GM12865 (cell line): ENCODE measurements around the gene SORCS2.

Experiments
- DNase-seq: peaks from one replicate; pipeline ENCODE4 v3.0.0; 2010; ENCODE audit warnings: low read depth
- H3K4me3 ChIP-seq: 2 replicates; pipeline ENCODE4 v1.5.1; 2011; ENCODE audit warnings: mild to moderate bottlenecking, low read depth, low read length, control low read depth
- CTCF ChIP-seq: IDR thresholded peaks from 2 replicates; pipeline ENCODE4 v1.5.1; 2011; ENCODE audit warnings: low read length, control low read depth, low read depth, inconsistent platforms; ENCODE audit not compliant: insufficient read depth; ENCODE audit errors: missing control alignments

The SORCS2 gene

GRCh38 chr4:7637971-7638370 lies 445.6 kb downstream of the SORCS2 start:
- no peak for DNase-seq
- H3K4me3 ChIP-seq, result no peak overlapping the region
- TF ChIP-seq CTCF, result no peak

GRCh38 chr4:7638489-7638888 lies 446.2 kb downstream of the SORCS2 start:
- no peak for TF ChIP-seq CTCF
- DNase-seq, result no peak

GRCh38 chr4:7638984-7639789 lies 446.8 kb downstream of the SORCS2 start:
- H3K4me3 ChIP-seq, result no peak overlapping the region
- no peak for TF ChIP-seq CTCF
- DNase-seq, result no peak

More at GRCh38 chr4:7638489-7638888, 446.2 kb downstream of the SORCS2 start:
- H3K4me3 ChIP-seq, result no peak overlapping the region

- TF ChIP-seq CTCF, result no peak
- no peak overlapping the region for H3K4me3 ChIP-seq
- DNase-seq, result no peak
These were observed 447.8 kb downstream of the SORCS2 start for GRCh38 chr4:7640136-7640535.

GRCh38 chr4:7641712-7642111 lies 449.4 kb downstream of the SORCS2 start:
- DNase-seq, result no peak
- no peak for TF ChIP-seq CTCF
- no peak overlapping the region for H3K4me3 ChIP-seq

- H3K4me3 ChIP-seq, result no peak overlapping the region
- DNase-seq, result no peak
- TF ChIP-seq CTCF, result no peak
These were observed 450.6 kb downstream of the SORCS2 start for GRCh38 chr4:7642741-7643458.

- TF ChIP-seq CTCF, result no peak
- no peak for DNase-seq
- no peak overlapping the region for H3K4me3 ChIP-seq
These were observed 452.8 kb downstream of the SORCS2 start for GRCh38 chr4:7645158-7645557.
